Measurements from ENCODE around the gene MREG. TPM values are rescaled to one million over a fixed set of nuclear protein-coding genes. Genes with fewer than 3 reads are reported as not detected.

MREG gene
- total and polyA plus RNA-seq, 2 experiments from 2014 or later = 1.3 to 1.6 TPM

- Histone ChIP-seq H3K27ac (no peak overlapping the region), H3K9me3 (ENCODE audit: low read depth) (no peaks in the 10 kb centered on the region), H3K36me3 (no peaks in the 10 kb centered on the region), H3K4me1 (ENCODE audit: low read depth) (no peaks in the 10 kb centered on the region), H3K4me3 (no peak overlapping the region), H3K27me3 (no peaks in the 10 kb centered on the region)
- DNase-seq (ENCODE audit: low read depth in 1 of 2, low spot score in 1 of 2) = no peak
- no peak for TF ChIP-seq CTCF (IDR thresholded peaks at IDR 0.05; ENCODE audit: low read depth, low read length)
Observed at GRCh38 chr2:216052420-216052819, 39.1 kb upstream of the MREG start.

- Histone ChIP-seq H3K27me3 (no peaks in the 10 kb centered on the region), H3K27ac (no peak overlapping the region)
- TF ChIP-seq CTCF (IDR thresholded peaks at IDR 0.05; ENCODE audit: low read depth, low read length) = no peak
Observed at GRCh38 chr2:216051350-216051749, 38.0 kb upstream of the MREG start.

GRCh38 chr2:216049452-216049851, 36.1 kb upstream of the MREG start:
- no peaks in the 10 kb centered on the region for H3K27me3 ChIP-seq
- no peak for TF ChIP-seq CTCF (IDR thresholded peaks at IDR 0.05; ENCODE audit: low read depth, low read length)
- H3K9me3 ChIP-seq (ENCODE audit: low read depth) = no peaks in the 10 kb centered on the region
- no peak for DNase-seq (ENCODE audit: low read depth in 1 of 2, low spot score in 1 of 2)
- H3K27ac ChIP-seq = no peak overlapping the region
- no peak overlapping the region for H3K4me3 ChIP-seq
- no peaks in the 10 kb centered on the region for H3K36me3 ChIP-seq
- H3K4me1 ChIP-seq (ENCODE audit: low read depth) = no peaks in the 10 kb centered on the region

More at GRCh38 chr2:216051350-216051749, 38.0 kb upstream of the MREG start:
- Histone ChIP-seq H3K4me3 (no peak overlapping the region), H3K36me3 (no peaks in the 10 kb centered on the region), H3K9me3 (ENCODE audit: low read depth) (no peaks in the 10 kb centered on the region), H3K4me1 (ENCODE audit: low read depth) (no peaks in the 10 kb centered on the region)
- DNase-seq (ENCODE audit: low read depth in 1 of 2, low spot score in 1 of 2) = no peak

- TF ChIP-seq CTCF (IDR thresholded peaks at IDR 0.05; ENCODE audit: low read depth, low read length) = no peak
- Histone ChIP-seq H3K27me3 (no peaks in the 10 kb centered on the region), H3K4me1 (ENCODE audit: low read depth) (no peaks in the 10 kb centered on the region), H3K27ac (no peak overlapping the region), H3K4me3 (no peak overlapping the region), H3K36me3 (no peaks in the 10 kb centered on the region), H3K9me3 (ENCODE audit: low read depth) (no peaks in the 10 kb centered on the region)
- no peak for DNase-seq (ENCODE audit: low read depth in 1 of 2, low spot score in 1 of 2)
Observed at GRCh38 chr2:216047397-216047796, 34.0 kb upstream of the MREG start.

GRCh38 chr2:216044883-216045486, 31.6 kb upstream of the MREG start:
- no peak overlapping the region for H3K27ac ChIP-seq
- TF ChIP-seq CTCF (IDR thresholded peaks at IDR 0.05; ENCODE audit: low read depth, low read length) = no peak
- no peaks in the 10 kb centered on the region for H3K36me3 ChIP-seq
- DNase-seq (ENCODE audit: low read depth in 1 of 2, low spot score in 1 of 2) = peak in 1 of 2 donors; percentile 48
- no peaks in the 10 kb centered on the region for H3K4me1 ChIP-seq (ENCODE audit: low read depth)
- no peak overlapping the region for H3K4me3 ChIP-seq
- H3K9me3 ChIP-seq (ENCODE audit: low read depth) = no peaks in the 10 kb centered on the region
- no peaks in the 10 kb centered on the region for H3K27me3 ChIP-seq
